ENCODE results near the gene XAGE1A. TPM values are rescaled to one million over a fixed set of nuclear protein-coding genes. Genes with fewer than 3 reads are reported as not detected.
"Not testable (repeated sequence)": the region's sequence is repeated elsewhere in the genome, so short reads cannot be mapped to it uniquely, and the experiment has no call there.

The XAGE1A gene
- total and polyA plus RNA-seq, 10 donors: 0.46 to 0.50 TPM; not detected in 8

- intact Hi-C loops (cut with DNase I; ENCODE audit: low total_unique reads): no loop called here
- H3K4me1 ChIP-seq: no peaks in the 10 kb centered on the region
- H3K4me3 ChIP-seq: no peak overlapping the region
- H3K27me3 ChIP-seq (replicated peaks in 1 of 7): peaks cover 0 to 8% (median 0%) of the 10 kb centered on the region in 7 donors
- no peak overlapping the region for H3K27ac ChIP-seq
- H3K9me3 ChIP-seq: no peaks in the 10 kb centered on the region
- WGBS, 5 donors: 70 to 87% (median 81%) methylated on average over 6 of the region's 6 CpGs
- no peak for DNase-seq
- TF ChIP-seq CTCF (IDR thresholded peaks at IDR 0.05 in 8 of 11, conservative IDR thresholded peaks at IDR 0.05 in 3 of 11) (no peak), POLR2AphosphoS5 (IDR thresholded peaks at IDR 0.05) (no peak)
- no peaks in the 10 kb centered on the region for H3K36me3 ChIP-seq
Measured at GRCh38 chrX:52542311-52542710, 46.7 kb downstream of the XAGE1A start.

- no peaks in the 10 kb centered on the region for H3K4me1 ChIP-seq
- DNase-seq: no peak
- no peaks in the 10 kb centered on the region for H3K36me3 ChIP-seq
- no peak for TF ChIP-seq POLR2A (IDR thresholded peaks at IDR 0.05)
- no peak for TF ChIP-seq POLR2AphosphoS5 (IDR thresholded peaks at IDR 0.05)
- no peak for TF ChIP-seq CTCF (IDR thresholded peaks at IDR 0.05 in 8 of 11, conservative IDR thresholded peaks at IDR 0.05 in 3 of 11)
- intact Hi-C loops (cut with DNase I; ENCODE audit: low total_unique reads): no loop called here
- no peak overlapping the region for H3K27ac ChIP-seq
- no peaks in the 10 kb centered on the region for H3K9me3 ChIP-seq
- 78 to 97% (median 93%) methylated on average over 19 to 21 of the region's 21 CpGs for WGBS, 5 donors
- peaks cover 0 to 8% (median 0%) of the 10 kb centered on the region in 7 donors for H3K27me3 ChIP-seq (replicated peaks in 1 of 7)
- H3K4me3 ChIP-seq: no peak overlapping the region
Measured at GRCh38 chrX:52544147-52544840, 48.7 kb downstream of the XAGE1A start.

- H3K36me3 ChIP-seq; intact Hi-C loops (cut with DNase I; ENCODE audit: low total_unique reads); H3K4me3 ChIP-seq; H3K4me1 ChIP-seq; DNase-seq; H3K9me3 ChIP-seq; H3K27ac ChIP-seq: not testable (repeated sequence)
- 60 to 89% (median 70%) methylated on average over 2 to 3 of the region's 3 CpGs for WGBS, 5 donors
- peaks cover 0 to 18% (median 0%) of the 10 kb centered on the region in 7 donors for H3K27me3 ChIP-seq (replicated peaks in 1 of 7)
Measured at GRCh38 chrX:52548769-52549168, 53.2 kb downstream of the XAGE1A start.

Small RNA genes within 50 kb of the gene (small RNA-seq; reads per million reads assigned to genes)
- gene BX510359.8 (0 reads per million in 4 donors), gene RBM22P7 (0 reads per million in 4 donors)

Other genes with a start within 250 kb of the XAGE1A start
- gene XAGE2, start 126.8 kb upstream of the XAGE1A start, total RNA-seq: not detected
- not detected for gene XAGE2, start 126.8 kb upstream of the XAGE1A start, polyA plus RNA-seq
- gene XAGE1B, start 21.3 kb downstream of the XAGE1A start, total RNA-seq: not detected
- gene XAGE1B, start 21.3 kb downstream of the XAGE1A start, polyA plus RNA-seq: under 1 TPM in 2 of 3 donors, not detected in 1; 0.46 to 0.50 TPM
- gene SSX7, start 159.1 kb downstream of the XAGE1A start, total RNA-seq: not detected
- not detected for gene SSX7, start 159.1 kb downstream of the XAGE1A start, polyA plus RNA-seq
- gene SSX2, start 211.4 kb downstream of the XAGE1A start, total RNA-seq: not detected
- not detected for gene SSX2, start 211.4 kb downstream of the XAGE1A start, polyA plus RNA-seq